Measurements from ENCODE around the gene BCAR3.

Gene BCAR3

DNA sequence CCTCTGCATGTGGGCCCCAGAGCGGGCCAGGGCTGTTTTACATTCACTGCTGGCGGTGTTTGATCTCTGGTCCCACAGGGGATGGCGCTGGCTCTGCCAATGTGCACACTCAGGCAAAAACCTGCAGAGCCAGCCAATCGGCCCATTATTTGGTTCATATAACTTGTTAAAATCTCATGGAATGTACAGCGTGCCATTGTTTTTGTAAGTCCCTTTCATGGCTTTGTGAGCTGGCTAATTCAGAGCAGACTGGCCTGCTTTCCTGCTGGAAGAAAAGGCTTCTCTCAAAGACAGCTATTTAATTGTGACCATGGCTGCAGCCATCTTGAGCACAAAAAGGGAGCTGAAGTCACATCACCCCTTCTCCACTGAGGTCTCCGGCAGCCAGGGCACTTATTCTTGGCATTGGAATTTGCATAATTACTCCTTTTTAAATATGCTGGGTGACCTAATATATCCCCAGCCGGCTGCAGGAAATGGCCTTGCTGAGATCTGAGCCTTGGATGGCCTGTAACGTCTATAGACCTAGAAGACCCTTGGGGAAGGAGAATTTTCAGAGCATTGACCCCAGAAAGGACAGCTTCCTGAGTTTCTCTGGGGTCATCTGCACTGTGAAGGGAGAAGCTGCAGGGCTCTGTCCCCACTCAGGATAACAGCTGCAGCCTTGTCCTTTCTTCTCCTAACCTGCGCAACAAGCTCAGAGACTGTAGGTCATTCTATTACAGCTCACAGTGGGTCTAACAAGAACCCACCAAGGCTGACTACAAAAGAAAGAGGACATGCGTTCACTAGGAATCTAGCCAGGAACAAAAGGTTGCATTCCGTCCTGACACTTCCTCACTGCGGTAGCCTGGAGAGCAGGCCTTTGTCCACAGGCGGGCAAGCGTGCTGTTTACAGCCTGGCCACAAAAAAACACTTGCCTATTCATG lies 45.8 kb downstream of the BCAR3 start:
- Histone ChIP-seq H3K27me3 (ENCODE audit: insufficient read depth, low read length) (no peaks in the 10 kb centered on the region), H3K9me3 (ENCODE audit: insufficient read depth, low read depth, low read length) (no peaks in the 10 kb centered on the region), H3K9ac (ENCODE audit: low read depth, low read length) (peak overlapping the region; percentile 69), H3K27ac (ENCODE audit: low read depth, low read length) (peak overlapping the region; percentile 95), H3K36me3 (ENCODE audit: insufficient read depth, low read length) (peaks cover 15% of the 10 kb centered on the region; the same call in 1 of the 2 replicates), H3K4me3 (ENCODE audit: low read length) (peak overlapping the region; percentile 8; the same call in 1 of the 2 replicates), H3K4me1 (ENCODE audit: insufficient read depth, low read length) (peaks cover 28% of the 10 kb centered on the region)
- 43% methylated on average over 14 of the region's 14 CpGs for WGBS

DNA sequence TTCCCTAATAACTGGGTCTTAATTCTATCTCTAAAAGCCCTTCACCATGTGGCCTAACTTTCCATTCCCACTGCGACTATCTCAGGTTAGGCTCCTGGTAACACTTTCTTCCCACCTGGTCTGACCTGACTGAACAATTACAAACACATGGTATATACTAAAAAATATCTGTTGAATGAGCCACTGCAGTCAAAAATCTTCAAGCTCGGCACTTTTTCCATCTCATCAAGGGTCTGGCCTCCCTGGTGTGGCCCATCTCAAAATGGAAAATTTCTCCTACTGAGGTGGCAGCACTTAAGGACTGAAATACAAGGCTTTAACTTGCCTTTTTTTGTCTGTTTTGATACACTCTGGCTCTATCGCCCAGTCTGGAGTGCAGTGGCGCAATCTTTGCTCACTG lies 48.3 kb downstream of the BCAR3 start:
- Histone ChIP-seq H3K4me3 (ENCODE audit: low read length) (no peak overlapping the region), H3K9me3 (ENCODE audit: insufficient read depth, low read depth, low read length) (no peaks in the 10 kb centered on the region), H3K9ac (ENCODE audit: low read depth, low read length) (no peak overlapping the region), H3K36me3 (ENCODE audit: insufficient read depth, low read length) (0 out of 2 replicates have a peak, but pooled peaks cover 4% of the 10 kb centered on the region), H3K4me1 (ENCODE audit: insufficient read depth, low read length) (peaks cover 18% of the 10 kb centered on the region), H3K27ac (ENCODE audit: low read depth, low read length) (no peak overlapping the region), H3K27me3 (ENCODE audit: insufficient read depth, low read length) (no peaks in the 10 kb centered on the region)
- 95% methylated on average over 4 of the region's 4 CpGs for WGBS

DNA sequence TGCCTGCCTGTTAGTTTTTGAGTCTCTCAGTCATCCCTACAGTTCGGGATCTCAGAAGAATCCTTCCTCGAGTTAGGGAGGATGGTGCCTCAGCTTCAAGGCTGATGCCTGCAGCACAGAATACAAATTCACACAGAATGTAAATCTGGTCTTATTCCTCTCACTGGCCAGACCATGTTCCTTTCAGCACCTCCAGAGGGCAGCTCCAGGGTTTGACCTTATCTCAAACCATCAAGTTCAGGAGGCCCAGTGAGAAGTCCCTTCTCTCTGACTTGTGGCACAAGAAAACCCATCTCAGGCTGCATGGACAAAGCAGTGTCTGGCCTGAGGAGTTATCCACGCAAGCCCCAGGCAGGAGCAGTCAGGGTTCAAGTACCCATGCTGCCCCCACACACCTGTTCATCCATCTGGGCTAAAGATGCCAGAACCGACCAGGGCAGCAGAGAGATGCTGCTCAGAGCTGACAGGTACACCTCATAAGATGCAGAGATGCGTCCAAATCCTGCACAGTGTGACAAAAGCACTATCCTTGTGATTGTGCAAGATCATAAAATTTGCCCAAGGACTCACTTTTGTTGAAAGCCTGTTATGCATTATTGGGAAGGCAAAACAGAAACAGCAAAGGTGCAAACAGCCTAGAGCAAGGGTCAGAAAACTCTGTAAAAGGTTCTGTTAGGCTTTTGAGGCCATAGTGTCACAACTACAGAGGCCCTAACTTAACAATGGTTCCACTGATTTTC lies 49.8 kb downstream of the BCAR3 start:
- Histone ChIP-seq H3K27me3 (ENCODE audit: insufficient read depth, low read length) (no peaks in the 10 kb centered on the region), H3K36me3 (ENCODE audit: insufficient read depth, low read length) (0 out of 2 replicates have a peak, but pooled peaks cover 4% of the 10 kb centered on the region), H3K9ac (ENCODE audit: low read depth, low read length) (no peak overlapping the region), H3K4me1 (ENCODE audit: insufficient read depth, low read length) (peaks cover 16% of the 10 kb centered on the region), H3K27ac (ENCODE audit: low read depth, low read length) (no peak overlapping the region), H3K9me3 (ENCODE audit: insufficient read depth, low read depth, low read length) (no peaks in the 10 kb centered on the region), H3K4me3 (ENCODE audit: low read length) (no peak overlapping the region)
- 92% methylated on average over 5 of the region's 5 CpGs for WGBS

DNA sequence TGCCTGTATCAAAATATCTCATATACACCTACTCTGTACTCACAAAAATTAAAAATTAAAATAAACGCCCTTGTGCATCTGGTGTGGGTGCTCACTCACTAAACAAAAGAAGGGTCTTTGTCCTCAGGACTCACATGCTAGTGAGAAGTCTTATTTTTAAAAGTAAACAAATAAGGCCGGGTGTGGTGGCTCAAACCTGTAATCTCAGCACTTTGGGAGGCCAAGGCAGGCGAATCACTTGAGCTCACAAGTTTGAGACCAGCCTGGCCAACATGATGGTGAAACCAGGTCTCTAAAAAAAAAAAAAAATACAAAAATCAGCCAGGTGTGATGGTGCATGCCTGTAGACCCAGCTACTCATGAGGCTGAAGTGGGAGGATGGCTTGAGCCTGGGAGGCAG lies 51.5 kb downstream of the BCAR3 start:
- Histone ChIP-seq H3K4me1 (ENCODE audit: insufficient read depth, low read length) (peaks cover 15% of the 10 kb centered on the region), H3K4me3 (ENCODE audit: low read length) (no peak overlapping the region), H3K36me3 (ENCODE audit: insufficient read depth, low read length) (0 out of 2 replicates have a peak, but pooled peaks cover 4% of the 10 kb centered on the region), H3K27ac (ENCODE audit: low read depth, low read length) (no peak overlapping the region), H3K27me3 (ENCODE audit: insufficient read depth, low read length) (no peaks in the 10 kb centered on the region), H3K9me3 (ENCODE audit: insufficient read depth, low read depth, low read length) (no peaks in the 10 kb centered on the region), H3K9ac (ENCODE audit: low read depth, low read length) (no peak overlapping the region)
- WGBS = 88% methylated on average over 3 of the region's 3 CpGs

DNA sequence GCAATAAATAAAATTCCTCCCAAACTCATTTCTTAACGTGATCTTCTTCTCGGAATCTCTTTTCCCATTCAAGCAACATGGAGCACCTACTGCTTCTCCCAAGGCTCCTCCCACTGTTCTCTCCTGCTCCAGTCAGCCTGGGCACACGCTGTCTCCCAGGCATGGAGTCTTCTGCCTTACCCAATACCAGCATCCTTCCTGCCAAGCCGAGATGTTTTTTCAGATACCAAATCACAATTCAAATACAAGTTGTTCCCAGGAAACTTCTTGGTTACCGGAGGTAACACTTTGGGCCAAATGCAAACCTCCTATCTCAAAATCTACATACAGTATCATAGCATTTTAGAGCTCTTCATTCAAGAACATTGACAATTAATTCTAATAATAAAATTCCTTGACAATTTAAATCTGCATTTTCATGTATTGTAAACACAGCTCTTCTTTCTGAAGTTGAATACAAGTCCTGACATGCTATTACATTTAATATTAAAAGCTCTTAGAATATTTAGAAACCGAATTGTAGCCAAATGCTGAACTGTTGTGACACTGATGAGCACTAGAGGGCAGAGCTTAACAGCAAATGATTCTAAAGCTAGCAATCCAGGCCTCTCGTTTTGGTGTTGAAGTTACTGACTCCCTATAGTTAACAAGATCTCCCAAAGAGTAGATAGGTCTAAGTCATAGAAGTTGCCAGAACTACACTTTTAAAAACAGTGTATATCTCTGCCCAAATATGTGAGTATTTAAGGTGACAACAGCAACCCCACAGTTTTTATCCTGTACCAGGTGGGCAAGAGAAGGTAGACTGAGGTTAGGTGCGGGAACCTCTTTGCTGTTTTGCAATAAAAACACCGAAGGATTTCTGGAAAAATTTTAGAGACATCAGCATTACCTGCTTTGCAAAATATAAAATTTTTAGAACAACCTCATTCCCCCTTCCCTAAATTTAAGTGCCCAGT lies 52.3 kb downstream of the BCAR3 start:
- WGBS = 73% methylated on average over 9 of the region's 9 CpGs
- Histone ChIP-seq H3K36me3 (ENCODE audit: insufficient read depth, low read length) (no peaks in the 10 kb centered on the region), H3K9ac (ENCODE audit: low read depth, low read length) (no peak overlapping the region), H3K4me1 (ENCODE audit: insufficient read depth, low read length) (peaks cover 11% of the 10 kb centered on the region), H3K27me3 (ENCODE audit: insufficient read depth, low read length) (no peaks in the 10 kb centered on the region), H3K4me3 (ENCODE audit: low read length) (no peak overlapping the region), H3K27ac (ENCODE audit: low read depth, low read length) (no peak overlapping the region), H3K9me3 (ENCODE audit: insufficient read depth, low read depth, low read length) (no peaks in the 10 kb centered on the region)

DNA sequence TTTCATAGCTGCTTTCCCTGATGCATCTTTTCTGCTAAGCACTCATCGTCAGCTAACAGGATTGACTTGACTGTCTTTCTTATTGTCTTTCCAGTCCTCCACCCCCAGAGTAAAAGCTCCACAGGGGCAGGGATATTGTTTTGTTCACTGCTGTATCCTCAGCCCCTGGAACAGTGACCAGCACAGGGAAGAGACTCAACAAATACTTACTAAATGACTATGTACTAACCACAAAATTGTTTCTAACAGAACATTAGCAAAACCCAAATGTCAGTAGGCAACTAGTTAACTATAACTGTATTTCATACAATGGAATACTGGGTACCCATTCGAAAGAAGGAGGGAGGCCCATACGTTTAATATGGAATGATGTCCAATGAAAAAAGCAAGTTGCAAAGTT lies 53.0 kb downstream of the BCAR3 start:
- no peak overlapping the region for H3K9ac ChIP-seq (ENCODE audit: low read depth, low read length)
- no peaks in the 10 kb centered on the region for H3K27me3 ChIP-seq (ENCODE audit: insufficient read depth, low read length)
- no peaks in the 10 kb centered on the region for H3K9me3 ChIP-seq (ENCODE audit: insufficient read depth, low read depth, low read length)
- no peak overlapping the region for H3K4me3 ChIP-seq (ENCODE audit: low read length)
- WGBS = 87% methylated on average over 3 of the region's 3 CpGs
- H3K4me1 ChIP-seq (ENCODE audit: insufficient read depth, low read length) = peaks cover 11% of the 10 kb centered on the region
- H3K36me3 ChIP-seq (ENCODE audit: insufficient read depth, low read length) = no peaks in the 10 kb centered on the region
- H3K27ac ChIP-seq (ENCODE audit: low read depth, low read length) = no peak overlapping the region

DNA sequence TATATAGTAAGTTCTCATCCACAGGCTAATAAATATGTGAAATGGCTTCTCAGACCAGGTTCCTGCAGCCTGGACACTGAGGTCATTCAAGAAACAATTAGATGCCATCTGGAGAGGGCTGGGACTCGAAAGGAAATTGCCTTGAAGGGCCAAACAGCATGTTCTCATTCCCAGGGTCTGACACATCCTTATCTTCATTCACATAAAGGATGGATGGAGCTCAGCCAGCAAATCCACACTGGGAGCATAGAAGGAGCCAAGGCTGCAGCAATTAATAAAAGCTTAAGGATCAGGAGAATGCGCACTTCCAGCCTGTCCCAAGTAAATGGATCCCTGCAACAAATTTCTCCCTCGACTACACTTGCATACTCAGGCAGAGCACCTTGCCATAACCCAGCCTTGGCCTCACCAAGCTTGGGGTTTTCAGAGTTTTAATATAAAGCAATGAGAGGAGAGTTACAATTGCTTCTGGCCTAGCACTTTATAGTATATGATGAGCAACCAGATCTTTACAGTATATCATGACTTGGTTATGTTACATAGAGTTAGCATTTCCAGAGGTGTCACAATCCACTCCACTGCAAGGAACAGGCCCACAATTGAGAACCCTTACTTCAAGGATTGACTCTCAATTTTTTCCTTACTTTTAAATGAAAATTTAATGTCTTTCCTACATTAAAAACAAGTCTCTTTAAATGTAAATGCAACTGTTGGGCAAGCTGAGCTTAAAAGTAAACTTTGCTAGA lies 55.9 kb downstream of the BCAR3 start:
- Histone ChIP-seq H3K4me3 (ENCODE audit: low read length) (no peak overlapping the region), H3K27ac (ENCODE audit: low read depth, low read length) (no peak overlapping the region; the same call in 1 of the 2 replicates), H3K27me3 (ENCODE audit: insufficient read depth, low read length) (no peaks in the 10 kb centered on the region), H3K4me1 (ENCODE audit: insufficient read depth, low read length) (peaks cover 11% of the 10 kb centered on the region), H3K36me3 (ENCODE audit: insufficient read depth, low read length) (no peaks in the 10 kb centered on the region), H3K9me3 (ENCODE audit: insufficient read depth, low read depth, low read length) (no peaks in the 10 kb centered on the region), H3K9ac (ENCODE audit: low read depth, low read length) (no peak overlapping the region)
- WGBS = 83% methylated on average over 3 of the region's 3 CpGs

DNA sequence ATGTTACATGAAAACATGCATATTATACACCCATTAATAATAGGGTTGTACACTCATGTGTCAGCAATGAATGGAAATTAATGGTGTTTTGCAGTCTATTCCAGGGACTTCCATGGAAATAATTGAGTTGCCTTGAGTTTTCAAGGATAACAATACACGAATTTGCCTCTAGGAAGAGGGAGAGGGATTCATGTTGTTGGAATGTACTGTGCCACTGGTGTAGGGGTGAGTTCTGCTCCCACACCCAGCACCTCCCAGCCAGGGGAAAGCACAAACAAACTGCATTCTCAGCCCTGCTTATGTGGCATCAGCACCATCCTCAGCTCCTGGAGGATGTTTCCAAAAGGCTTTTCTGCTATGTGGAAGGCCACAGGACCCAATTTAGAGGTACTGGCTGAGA lies 57.8 kb downstream of the BCAR3 start:
- H3K9ac ChIP-seq (ENCODE audit: low read depth, low read length) = no peak overlapping the region
- H3K4me1 ChIP-seq (ENCODE audit: insufficient read depth, low read length) = peaks cover 11% of the 10 kb centered on the region
- WGBS = 67% methylated on average over 1 of the region's 1 CpG

DNA sequence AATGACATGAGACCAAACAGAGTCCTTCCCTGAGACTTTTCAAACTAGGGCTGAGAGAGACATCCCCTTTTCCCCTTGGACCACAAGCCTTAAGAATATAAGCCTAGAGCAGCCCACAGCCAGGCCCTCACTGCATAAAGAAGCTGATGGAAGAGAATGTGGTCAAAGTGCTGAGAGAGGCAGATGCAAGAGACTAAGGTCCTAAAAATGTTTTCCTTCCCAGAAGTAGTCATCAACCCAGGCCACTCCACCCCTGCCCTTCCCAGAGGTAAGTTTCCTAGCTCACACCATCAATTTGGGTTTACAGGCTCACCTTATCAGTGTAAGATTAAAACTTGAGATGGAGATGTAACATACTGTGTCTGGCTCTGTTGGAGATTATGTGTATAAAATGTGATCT lies 58.2 kb downstream of the BCAR3 start:
- Histone ChIP-seq H3K4me3 (ENCODE audit: low read length) (no peak overlapping the region), H3K4me1 (ENCODE audit: insufficient read depth, low read length) (peaks cover 13% of the 10 kb centered on the region), H3K27ac (ENCODE audit: low read depth, low read length) (no peak overlapping the region), H3K27me3 (ENCODE audit: insufficient read depth, low read length) (no peaks in the 10 kb centered on the region), H3K9me3 (ENCODE audit: insufficient read depth, low read depth, low read length) (no peaks in the 10 kb centered on the region), H3K36me3 (ENCODE audit: insufficient read depth, low read length) (no peaks in the 10 kb centered on the region), H3K9ac (ENCODE audit: low read depth, low read length) (no peak overlapping the region)

More for the DNA sequence above, 57.8 kb downstream of the BCAR3 start:
- H3K27me3 ChIP-seq (ENCODE audit: insufficient read depth, low read length) = no peaks in the 10 kb centered on the region
- H3K4me3 ChIP-seq (ENCODE audit: low read length) = no peak overlapping the region
- no peak overlapping the region for H3K27ac ChIP-seq (ENCODE audit: low read depth, low read length)
- no peaks in the 10 kb centered on the region for H3K9me3 ChIP-seq (ENCODE audit: insufficient read depth, low read depth, low read length)
- no peaks in the 10 kb centered on the region for H3K36me3 ChIP-seq (ENCODE audit: insufficient read depth, low read length)

DNA sequence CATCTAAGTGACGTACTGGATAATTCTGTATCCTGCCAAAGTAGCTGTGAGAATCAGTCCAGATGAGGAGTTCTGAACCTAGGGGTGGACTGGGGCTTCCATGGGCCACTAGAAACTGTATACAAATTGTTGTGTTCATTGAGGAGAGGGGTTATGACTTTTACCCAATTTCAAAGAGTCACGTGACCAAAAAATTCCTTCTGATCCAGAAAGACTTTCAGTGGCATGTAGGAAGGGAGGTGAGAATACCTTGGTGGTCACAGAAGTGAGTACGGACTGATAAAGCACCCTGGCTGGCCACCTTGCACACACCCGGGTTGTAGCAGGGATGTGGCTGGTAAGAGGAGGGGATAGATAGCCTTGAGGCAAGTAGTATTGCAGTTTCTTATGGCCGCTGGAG lies 60.4 kb downstream of the BCAR3 start:
- Histone ChIP-seq H3K36me3 (ENCODE audit: insufficient read depth, low read length) (no peaks in the 10 kb centered on the region), H3K27ac (ENCODE audit: low read depth, low read length) (no peak overlapping the region)
- 93% methylated on average over 5 of the region's 5 CpGs for WGBS

More for the DNA sequence above, 60.4 kb downstream of the BCAR3 start:
- Histone ChIP-seq H3K27me3 (ENCODE audit: insufficient read depth, low read length) (no peaks in the 10 kb centered on the region), H3K4me1 (ENCODE audit: insufficient read depth, low read length) (peaks cover 31% of the 10 kb centered on the region), H3K4me3 (ENCODE audit: low read length) (no peak overlapping the region), H3K9ac (ENCODE audit: low read depth, low read length) (no peak overlapping the region), H3K9me3 (ENCODE audit: insufficient read depth, low read depth, low read length) (no peaks in the 10 kb centered on the region)

Measured in HUES64 (cell line).